ENCODE measurements around the gene PLCXD3.

PLCXD3 gene

GRCh38 chr5:41365369-41365768, 145.0 kb downstream of the PLCXD3 start:
- no peak for DNase-seq (ENCODE audit: low read depth)
- TF ChIP-seq, protein P1, sequence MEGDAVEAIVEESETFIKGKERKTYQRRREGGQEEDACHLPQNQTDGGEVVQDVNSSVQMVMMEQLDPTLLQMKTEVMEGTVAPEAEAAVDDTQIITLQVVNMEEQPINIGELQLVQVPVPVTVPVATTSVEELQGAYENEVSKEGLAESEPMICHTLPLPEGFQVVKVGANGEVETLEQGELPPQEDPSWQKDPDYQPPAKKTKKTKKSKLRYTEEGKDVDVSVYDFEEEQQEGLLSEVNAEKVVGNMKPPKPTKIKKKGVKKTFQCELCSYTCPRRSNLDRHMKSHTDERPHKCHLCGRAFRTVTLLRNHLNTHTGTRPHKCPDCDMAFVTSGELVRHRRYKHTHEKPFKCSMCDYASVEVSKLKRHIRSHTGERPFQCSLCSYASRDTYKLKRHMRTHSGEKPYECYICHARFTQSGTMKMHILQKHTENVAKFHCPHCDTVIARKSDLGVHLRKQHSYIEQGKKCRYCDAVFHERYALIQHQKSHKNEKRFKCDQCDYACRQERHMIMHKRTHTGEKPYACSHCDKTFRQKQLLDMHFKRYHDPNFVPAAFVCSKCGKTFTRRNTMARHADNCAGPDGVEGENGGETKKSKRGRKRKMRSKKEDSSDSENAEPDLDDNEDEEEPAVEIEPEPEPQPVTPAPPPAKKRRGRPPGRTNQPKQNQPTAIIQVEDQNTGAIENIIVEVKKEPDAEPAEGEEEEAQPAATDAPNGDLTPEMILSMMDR (conservative IDR thresholded peaks at IDR 0.05; ENCODE audit: low read depth, low read length) = no peak
- H3K4me3 ChIP-seq (ENCODE audit: low read depth, low read length) = no peak overlapping the region

GRCh38 chr5:41364346-41364745, 146.1 kb downstream of the PLCXD3 start:
- no peak overlapping the region for H3K4me3 ChIP-seq (ENCODE audit: low read depth, low read length)
- DNase-seq (ENCODE audit: low read depth) = no peak
- TF ChIP-seq, protein P1 (conservative IDR thresholded peaks at IDR 0.05; ENCODE audit: low read depth, low read length) = no peak

GRCh38 chr5:41363343-41363986, 146.9 kb downstream of the PLCXD3 start:
- DNase-seq (ENCODE audit: low read depth) = no peak
- TF ChIP-seq, protein P1 (conservative IDR thresholded peaks at IDR 0.05; ENCODE audit: low read depth, low read length) = no peak
- no peak overlapping the region for H3K4me3 ChIP-seq (ENCODE audit: low read depth, low read length)

DNA sequence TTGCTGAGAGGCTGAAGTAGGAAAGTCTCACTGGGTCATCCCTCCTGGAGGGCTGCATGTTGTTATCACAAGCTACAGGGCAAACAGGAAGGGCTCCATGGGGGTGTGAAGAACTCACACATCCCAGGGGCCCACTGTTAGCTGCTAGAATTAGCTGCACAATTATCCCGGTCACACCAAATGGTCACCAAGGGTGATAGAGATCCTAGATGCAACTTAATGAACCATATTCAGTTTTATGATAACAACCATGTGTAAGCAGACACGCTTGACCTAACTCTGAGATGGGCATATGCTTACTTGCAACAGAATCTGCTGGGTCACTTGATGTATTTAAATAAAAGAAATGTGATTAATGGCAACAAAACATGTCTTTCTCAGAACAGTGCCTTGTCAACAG, 153.6 kb downstream of the PLCXD3 start:
- DNase-seq (ENCODE audit: low read depth) = no peak
- H3K4me3 ChIP-seq (ENCODE audit: low read depth, low read length) = no peak overlapping the region
- TF ChIP-seq, protein P1 (conservative IDR thresholded peaks at IDR 0.05; ENCODE audit: low read depth, low read length) = no peak

DNA sequence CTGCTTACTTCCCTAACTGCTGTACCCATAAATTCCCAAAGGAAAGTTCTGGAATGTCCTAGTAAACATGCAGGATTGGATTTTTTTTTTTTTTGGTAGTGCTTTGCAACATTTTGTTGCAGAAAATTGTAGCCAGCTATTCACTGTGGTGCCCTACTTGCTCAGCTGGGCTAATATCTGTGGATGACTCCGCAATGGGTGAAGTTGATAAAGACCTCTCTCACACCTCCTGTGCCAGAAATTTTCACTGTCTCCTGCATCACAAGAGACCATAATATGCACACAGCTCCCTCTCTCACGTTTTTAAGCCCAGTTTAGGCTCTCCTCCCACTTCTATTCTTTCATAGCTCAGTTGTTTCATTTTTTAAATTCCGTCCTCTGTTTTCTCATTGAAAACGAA, 160.6 kb downstream of the PLCXD3 start:
- TF ChIP-seq, protein P1 (conservative IDR thresholded peaks at IDR 0.05; ENCODE audit: low read depth, low read length) = no peak
- no peak overlapping the region for H3K4me3 ChIP-seq (ENCODE audit: low read depth, low read length)
- no peak for DNase-seq (ENCODE audit: low read depth)

GRCh38 chr5:41347569-41347968, 162.8 kb downstream of the PLCXD3 start:
- TF ChIP-seq, protein P1 (conservative IDR thresholded peaks at IDR 0.05; ENCODE audit: low read depth, low read length) = peak; percentile 29
- H3K4me3 ChIP-seq (ENCODE audit: low read depth, low read length) = no peak overlapping the region
- DNase-seq (ENCODE audit: low read depth) = peak; percentile 29

DNA sequence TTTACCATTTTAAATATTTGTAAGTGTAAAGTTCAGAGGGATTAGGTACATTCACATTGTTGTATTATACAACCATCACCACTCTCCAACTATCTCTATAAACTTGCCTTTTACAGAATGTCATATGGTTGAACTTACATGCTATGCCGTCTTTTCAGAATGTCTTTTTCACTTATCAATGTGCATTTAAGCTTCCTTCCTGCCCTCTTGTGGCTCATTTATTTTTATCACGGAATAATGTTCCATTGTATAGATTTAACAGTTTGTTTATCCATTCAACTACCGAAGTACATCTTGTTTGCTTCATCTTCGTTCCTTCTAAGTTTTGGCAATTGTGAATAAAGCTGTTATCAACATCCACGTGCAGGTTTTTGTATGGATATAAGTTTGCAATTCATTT, 163.8 kb downstream of the PLCXD3 start:
- TF ChIP-seq, protein P1 (conservative IDR thresholded peaks at IDR 0.05; ENCODE audit: low read depth, low read length) = peak; percentile 43
- DNase-seq (ENCODE audit: low read depth) = peak; percentile 67
- no peak overlapping the region for H3K4me3 ChIP-seq (ENCODE audit: low read depth, low read length)

All from choroid plexus epithelial cell (primary cell).